Superior temporal gyrus (tissue), 1 donor: Measurements from ENCODE around the gene MRPS27.

Source experiments
- DNase-seq: peaks from one replicate; pipeline ENCODE4 v3.0.0-alpha.2; 2016; ENCODE audit errors: extremely low spot score

Gene MRPS27

GRCh38 chr5:72319976-72320752 lies at the start of gene MRPS27, which contains the start of gene PTCD2:
MRPS27 (minus strand) TSS chr5:72320240; CDS start chr5:72320221, 19 bp downstream.
PTCD2 (plus strand) TSS chr5:72320373; CDS start chr5:72320383, 10 bp downstream.
- DNase-seq: peak; percentile 99

GRCh38 chr5:72369711-72370110 lies 49.7 kb upstream of the MRPS27 start:
- no peak for DNase-seq

- DNase-seq: no peak
These were observed 49.3 kb upstream of the MRPS27 start for GRCh38 chr5:72369301-72369700.

GRCh38 chr5:72368271-72368670 lies 48.2 kb upstream of the MRPS27 start:
- DNase-seq: no peak

GRCh38 chr5:72366324-72366976 lies 46.4 kb upstream of the MRPS27 start:
- DNase-seq: peak; percentile 90

GRCh38 chr5:72364951-72365350 lies 44.9 kb upstream of the MRPS27 start:
- DNase-seq: no peak

- no peak for DNase-seq
These were observed 44.1 kb upstream of the MRPS27 start for GRCh38 chr5:72364171-72364570.

GRCh38 chr5:72363166-72363802 lies 43.2 kb upstream of the MRPS27 start:
- no peak for DNase-seq

- DNase-seq: no peak
These were observed 39.8 kb upstream of the MRPS27 start for GRCh38 chr5:72359886-72360285.

GRCh38 chr5:72358925-72359324 lies 38.9 kb upstream of the MRPS27 start:
- DNase-seq: no peak

- DNase-seq: peak; percentile 64
These were observed 36.3 kb upstream of the MRPS27 start for GRCh38 chr5:72356361-72356760.

- peak; percentile 73 for DNase-seq
These were observed 35.8 kb upstream of the MRPS27 start for GRCh38 chr5:72355706-72356299.

GRCh38 chr5:72353046-72353445 lies 33.0 kb upstream of the MRPS27 start:
- no peak for DNase-seq

- DNase-seq: no peak
These were observed 32.6 kb upstream of the MRPS27 start for GRCh38 chr5:72352616-72353015.

GRCh38 chr5:72351376-72351775 lies 31.3 kb upstream of the MRPS27 start:
- DNase-seq: no peak

GRCh38 chr5:72347801-72348308 lies 27.8 kb upstream of the MRPS27 start:
- DNase-seq: no peak

- no peak for DNase-seq
These were observed 26.4 kb upstream of the MRPS27 start for GRCh38 chr5:72346398-72346797.

- DNase-seq: no peak
These were observed 18.7 kb upstream of the MRPS27 start for GRCh38 chr5:72338689-72339209.

- DNase-seq: no peak
These were observed 17.1 kb upstream of the MRPS27 start for GRCh38 chr5:72337159-72337558.

- no peak for DNase-seq
These were observed 10.7 kb upstream of the MRPS27 start for GRCh38 chr5:72330712-72331111.

- DNase-seq: peak; percentile 83
These were observed 8.1 kb upstream of the MRPS27 start for GRCh38 chr5:72328172-72328571.

GRCh38 chr5:72326306-72326649 lies 6.2 kb upstream of the MRPS27 start:
- DNase-seq: no peak
